Gastrocnemius medialis (tissue), 4 donors: ENCODE data around the gene CASKIN1. TPM values are rescaled to one million over a fixed set of nuclear protein-coding genes. Genes with fewer than 3 reads are reported as not detected.

Source experiments
- microRNA counts, 2 donors: library from miRNA; unstranded; fragments of <30 nt; microRNA quantifications; one replicate each; lab custom pipeline; 2016
- microRNA-seq, 2 donors: library from miRNA; unstranded; fragments of <30 nt; microRNA quantifications; one replicate each; pipeline ENCODE4, GENCODE V29; 2016; ENCODE audit warnings: borderline replicate concordance in 2 of 2
- total RNA-seq, 4 donors: library from RNA; depleted of rRNA; stranded (reverse); fragments of >200 nt; gene quantifications; one replicate each; pipeline versions ENCODE4 v1.1.0 to v1.2.3, GENCODE V29; 2016

CASKIN1 gene
- total RNA-seq, 4 donors from 2014 or later, result 0.07 to 0.51 (median 0.10) TPM; not detected in 1

MicroRNAs within 50 kb of the gene (microRNA counts, 767-probe panel; counts per million panel counts)
- microRNA hsa-miR-3180 (lab: Ali Mortazavi, UCI) (356 to 448 counts per million in 2 donors), microRNA hsa-miR-4516 (lab: Ali Mortazavi, UCI) (356 to 448 counts per million in 2 donors)

Small RNAs within 50 kb of the gene (microRNA-seq; reads per million reads assigned to microRNA genes)
- gene MIR3180-5, result 0 reads per million in 2 donors
- gene MIR4516, result 0 reads per million in 2 donors

Other genes starting within 250 kb of the CASKIN1 start
- 100 to 1,000 TPM; 116 to 354 (median 188) TPM for gene RPL3L, start 241.9 kb downstream of the CASKIN1 start, total RNA-seq
- gene NDUFB10, start 237.1 kb downstream of the CASKIN1 start, total RNA-seq, result 1,000 to 10,000 TPM in 1 of 4 donors, 100 to 1,000 TPM in 3; 530 to 1,014 (median 743) TPM
- gene RPS2, start 231.8 kb downstream of the CASKIN1 start, total RNA-seq, result 1,000 to 10,000 TPM; 1,162 to 1,876 (median 1,684) TPM
- gene RNF151, start 229.7 kb downstream of the CASKIN1 start, total RNA-seq, result not detected
- gene TBL3, start 224.6 kb downstream of the CASKIN1 start, total RNA-seq, result 10 to 100 TPM; 48.2 to 79.5 (median 71.4) TPM
- gene NOXO1, start 215.1 kb downstream of the CASKIN1 start, total RNA-seq, result under 1 TPM in 2 of 4 donors, not detected in 2; 0.33 to 0.46 TPM
- gene GFER, start 212.4 kb downstream of the CASKIN1 start, total RNA-seq, result 10 to 100 TPM; 16.3 to 27.0 (median 20.1) TPM
- 1 to 10 TPM in 1 of 4 donors, not detected in 3; 2.3 TPM for gene SYNGR3, start 206.6 kb downstream of the CASKIN1 start, total RNA-seq
- gene ZNF598, start 186.8 kb downstream of the CASKIN1 start, total RNA-seq, result 10 to 100 TPM; 57.0 to 92.2 (median 75.4) TPM
- gene NPW, start 176.8 kb downstream of the CASKIN1 start, total RNA-seq, result not detected
- 10 to 100 TPM; 51.6 to 86.9 (median 74.4) TPM for gene NHERF2, start 169.7 kb downstream of the CASKIN1 start, total RNA-seq
- gene NTHL1, start 148.8 kb downstream of the CASKIN1 start, total RNA-seq, result 10 to 100 TPM in 1 of 4 donors, 1 to 10 TPM in 3; 3.5 to 13.6 (median 6.4) TPM
- 10 to 100 TPM; 44.5 to 62.7 (median 53.8) TPM for gene TSC2, start 148.6 kb downstream of the CASKIN1 start, total RNA-seq
- gene PKD1, start 60.7 kb downstream of the CASKIN1 start, total RNA-seq, result 100 to 1,000 TPM; 168 to 376 (median 339) TPM
- 1 to 10 TPM in 2 of 4 donors, not detected in 2; 1.3 to 4.2 TPM for gene RAB26, start 48.0 kb downstream of the CASKIN1 start, total RNA-seq
- gene TRAF7, start 40.8 kb downstream of the CASKIN1 start, total RNA-seq, result 10 to 100 TPM; 39.5 to 71.4 (median 55.9) TPM
- 10 to 100 TPM; 40.3 to 77.0 (median 73.5) TPM for gene MLST8, start 8.8 kb upstream of the CASKIN1 start, total RNA-seq
- gene BRICD5, start 14.3 kb upstream of the CASKIN1 start, total RNA-seq, result 1 to 10 TPM in 3 of 4 donors, under 1 TPM in 1; 0.15 to 2.2 (median 1.4) TPM
- gene PGP, start 18.2 kb upstream of the CASKIN1 start, total RNA-seq, result 10 to 100 TPM; 19.6 to 43.1 (median 25.6) TPM
- gene E4F1, start 27.0 kb upstream of the CASKIN1 start, total RNA-seq, result 10 to 100 TPM; 24.5 to 38.4 (median 27.0) TPM
- gene DNASE1L2, start 39.8 kb upstream of the CASKIN1 start, total RNA-seq, result 1 to 10 TPM in 1 of 4 donors, under 1 TPM in 1, not detected in 2; 0.69 to 2.1 TPM
- 100 to 1,000 TPM in 1 of 4 donors, 10 to 100 TPM in 3; 74.0 to 137 (median 79.3) TPM for gene ECI1, start 55.0 kb upstream of the CASKIN1 start, total RNA-seq
- 100 to 1,000 TPM; 158 to 222 (median 172) TPM for gene RNPS1, start 71.5 kb upstream of the CASKIN1 start, total RNA-seq
- 10 to 100 TPM in 3 of 4 donors, 1 to 10 TPM in 1; 2.7 to 15.0 (median 10.9) TPM for gene ABCA3, start 144.1 kb upstream of the CASKIN1 start, total RNA-seq
- 1 to 10 TPM; 1.8 to 3.6 (median 2.4) TPM for gene CCNF, start 232.8 kb upstream of the CASKIN1 start, total RNA-seq